Measurements from ENCODE around the gene SLC25A51. TPM values are rescaled to one million over a fixed set of nuclear protein-coding genes. Genes with fewer than 3 reads are reported as not detected.

SLC25A51 gene
- total RNA-seq, 1 donor from 2014 or later, result 52.5 TPM

GRCh38 chr9:37936965-37937364 is 33.0 kb upstream of the SLC25A51 start:
- peaks cover 2% of the 10 kb centered on the region for H3K36me3 Mint-ChIP-seq (ENCODE audit: low read depth)
- no peak for DNase-seq (ENCODE audit: low spot score)
- no peaks in the 10 kb centered on the region for H3K9me3 Mint-ChIP-seq (ENCODE audit: low read depth)
- H3K4me1 Mint-ChIP-seq (ENCODE audit: low read depth), result peaks cover 31% of the 10 kb centered on the region
- H3K27ac Mint-ChIP-seq (ENCODE audit: unreplicated experiment), result peak overlapping the region; percentile 19
- H3K27me3 Mint-ChIP-seq (ENCODE audit: low read depth), result no peaks in the 10 kb centered on the region
- no peak for TF ChIP-seq CTCF (IDR thresholded peaks at IDR 0.05)
- H3K4me3 Mint-ChIP-seq (ENCODE audit: unreplicated experiment), result no peak overlapping the region

GRCh38 chr9:37936376-37936775 is 32.4 kb upstream of the SLC25A51 start:
- Mint-ChIP-seq H3K27me3 (ENCODE audit: low read depth) (no peaks in the 10 kb centered on the region), H3K9me3 (ENCODE audit: low read depth) (peaks cover under 1% of the 10 kb centered on the region), H3K27ac (ENCODE audit: unreplicated experiment) (no peak overlapping the region), H3K4me1 (ENCODE audit: low read depth) (peaks cover 28% of the 10 kb centered on the region), H3K4me3 (ENCODE audit: unreplicated experiment) (no peak overlapping the region), H3K36me3 (ENCODE audit: low read depth) (peaks cover 3% of the 10 kb centered on the region)
- TF ChIP-seq CTCF (IDR thresholded peaks at IDR 0.05), result no peak
- DNase-seq (ENCODE audit: low spot score), result no peak

- Mint-ChIP-seq H3K9me3 (ENCODE audit: low read depth) (peaks cover 7% of the 10 kb centered on the region), H3K4me1 (ENCODE audit: low read depth) (peaks cover 28% of the 10 kb centered on the region), H3K27me3 (ENCODE audit: low read depth) (no peaks in the 10 kb centered on the region), H3K36me3 (ENCODE audit: low read depth) (peaks cover 3% of the 10 kb centered on the region), H3K27ac (ENCODE audit: unreplicated experiment) (no peak overlapping the region), H3K4me3 (ENCODE audit: unreplicated experiment) (no peak overlapping the region)
- TF ChIP-seq CTCF (IDR thresholded peaks at IDR 0.05), result no peak
- no peak for DNase-seq (ENCODE audit: low spot score)
Measured at GRCh38 chr9:37935096-37935495, 31.2 kb upstream of the SLC25A51 start.

GRCh38 chr9:37931592-37931991 is 27.7 kb upstream of the SLC25A51 start:
- H3K4me3 Mint-ChIP-seq (ENCODE audit: unreplicated experiment), result no peak overlapping the region
- H3K4me1 Mint-ChIP-seq (ENCODE audit: low read depth), result peaks cover under 1% of the 10 kb centered on the region
- peaks cover 7% of the 10 kb centered on the region for H3K9me3 Mint-ChIP-seq (ENCODE audit: low read depth)
- no peak overlapping the region for H3K27ac Mint-ChIP-seq (ENCODE audit: unreplicated experiment)
- H3K27me3 Mint-ChIP-seq (ENCODE audit: low read depth), result no peaks in the 10 kb centered on the region
- TF ChIP-seq CTCF (IDR thresholded peaks at IDR 0.05), result no peak
- no peak for DNase-seq (ENCODE audit: low spot score)
- peaks cover 8% of the 10 kb centered on the region for H3K36me3 Mint-ChIP-seq (ENCODE audit: low read depth)

GRCh38 chr9:37929441-37929895 is 25.5 kb upstream of the SLC25A51 start:
- no peak overlapping the region for H3K27ac Mint-ChIP-seq (ENCODE audit: unreplicated experiment)
- no peak overlapping the region for H3K4me3 Mint-ChIP-seq (ENCODE audit: unreplicated experiment)
- no peaks in the 10 kb centered on the region for H3K27me3 Mint-ChIP-seq (ENCODE audit: low read depth)
- peaks cover 8% of the 10 kb centered on the region for H3K36me3 Mint-ChIP-seq (ENCODE audit: low read depth)
- H3K4me1 Mint-ChIP-seq (ENCODE audit: low read depth), result peaks cover 6% of the 10 kb centered on the region
- no peak for TF ChIP-seq CTCF (IDR thresholded peaks at IDR 0.05)
- peaks cover 7% of the 10 kb centered on the region for H3K9me3 Mint-ChIP-seq (ENCODE audit: low read depth)
- DNase-seq (ENCODE audit: low spot score), result no peak
